K562 (cell line): ENCODE results near the gene GNG7. TPM values are rescaled to one million over a fixed set of nuclear protein-coding genes. Genes with fewer than 3 reads are reported as not detected.
A peak's percentile ranks its signal among the peaks of the same experiment; 100 is the strongest.

ENCODE experiments used
- ADNP ChIP-seq: fragments of 200-800 bp; sonication (Bioruptor generic); IDR thresholded peaks from 2 replicates; pipeline ENCODE4 v1.6.1; 2016; ENCODE audit warnings: missing genetic modification characterization, missing compliant biosample characterization
- BACH1 ChIP-seq: fragments of 200-800 bp; sonication (Bioruptor generic); IDR thresholded peaks from 2 replicates; pipeline ENCODE4 v1.6.1; 2016; ENCODE audit warnings: missing genetic modification characterization, missing compliant biosample characterization
- BCOR ChIP-seq: fragments of 450-650 bp; IDR thresholded peaks from 2 replicates; pipeline ENCODE4 v1.6.1; 2016
- BHLHE40 ChIP-seq: IDR thresholded peaks from 2 replicates; pipeline ENCODE4 v1.6.1; 2011; ENCODE audit warnings: low read length, improper control_type of control experiment
- CBFA2T2 ChIP-seq: fragments of 450-650 bp; conservative IDR thresholded peaks from 2 replicates; pipeline ENCODE4 v1.6.1; 2017; ENCODE audit warnings: mild to moderate bottlenecking
- CHAMP1 ChIP-seq: fragments of 450-650 bp; IDR thresholded peaks from 2 replicates; pipeline ENCODE4 v1.6.1; 2016; ENCODE audit warnings: mild to moderate bottlenecking
- DPF2 ChIP-seq: fragments of 450-650 bp; IDR thresholded peaks from 2 replicates; pipeline ENCODE4 v1.6.1; 2016
- E2F1 ChIP-seq: sonication (generic); formaldehyde crosslinking; IDR thresholded peaks from 2 replicates; pipeline ENCODE4 v1.8.1; 2023; ENCODE audit warnings: mild to moderate bottlenecking, missing genetic modification reagents, moderate library complexity
- FOXJ2 ChIP-seq: fragments of 200-800 bp; sonication (Bioruptor generic); IDR thresholded peaks from 2 replicates; pipeline ENCODE4 v1.6.1; 2016; ENCODE audit warnings: missing genetic modification characterization, missing compliant biosample characterization
- MEF2A ChIP-seq: IDR thresholded peaks from 2 replicates; pipeline ENCODE4 v1.6.1; 2011; ENCODE audit warnings: low read depth, mild to moderate bottlenecking, low read length, moderate library complexity; ENCODE audit not compliant: control insufficient read depth
- NRF1 ChIP-seq, 2 experiments: fragments of 450-650 bp; IDR thresholded peaks in 1 of 2; conservative IDR thresholded peaks in 1 of 2; 2 replicates each; pipeline ENCODE4 v1.6.1; 2014; ENCODE audit warnings: mild to moderate bottlenecking in 2 of 2
- PCBP2 ChIP-seq: fragments of 200-400 bp; formaldehyde crosslinking; IDR thresholded peaks from 2 replicates; pipeline ENCODE4 v1.6.1; 2018; ENCODE audit warnings: low read length, low read depth, mild to moderate bottlenecking, moderate library complexity; ENCODE audit not compliant: poor library complexity, severe bottlenecking
- RHOXF2B ChIP-seq: fragments of 250-450 bp; sonication (Bioruptor Pico); conservative IDR thresholded peaks from 2 replicates; pipeline ENCODE4 v1.5.1; 2021
- SNIP1 ChIP-seq: fragments of 450-650 bp; IDR thresholded peaks from 2 replicates; pipeline ENCODE4 v1.7.1; 2017; ENCODE audit warnings: low read depth, mild to moderate bottlenecking
- SOX6 ChIP-seq: fragments of 450-650 bp; IDR thresholded peaks from 2 replicates; pipeline ENCODE4 v1.6.1; 2014; ENCODE audit warnings: mild to moderate bottlenecking
- SUPT5H ChIP-seq: fragments of 450-650 bp; IDR thresholded peaks from 2 replicates; pipeline ENCODE4 v1.6.1; 2016
- TOE1 ChIP-seq, 2 experiments: fragments of 450-650 bp in 1 of 2; sonication (generic) in 1 of 2; formaldehyde crosslinking in 1 of 2; IDR thresholded peaks; 2 replicates each; pipeline versions ENCODE4 v1.7.1 to v1.8.0; 2016 to 2022; ENCODE audit warnings: borderline replicate concordance in 2 of 2, mild to moderate bottlenecking in 2 of 2, antibody characterized with exemption in 1 of 2, inconsistent platforms in 1 of 2, low read depth in 1 of 2, missing genetic modification reagents in 1 of 2, moderate library complexity in 1 of 2
- ZBTB17 ChIP-seq: fragments of 450-650 bp; formaldehyde crosslinking; IDR thresholded peaks from 2 replicates; pipeline ENCODE4 v1.4.0; 2020; ENCODE audit warnings: mild to moderate bottlenecking
- ZNF324 ChIP-seq: fragments of 250-450 bp; sonication (Bioruptor Pico); IDR thresholded peaks from 2 replicates; pipeline ENCODE4 v1.4.0; 2020; ENCODE audit warnings: mild to moderate bottlenecking
- ZNF764 ChIP-seq: fragments of 250-450 bp; sonication (Bioruptor Pico); IDR thresholded peaks from 2 replicates; pipeline ENCODE4 v1.4.0; 2020; ENCODE audit warnings: low read depth, mild to moderate bottlenecking, moderate library complexity
- polyA plus RNA-seq, 8 experiments: library from polyadenylated mRNA; depleted of rRNA in 4 of 8; stranded (reverse) in 5 of 8; unstranded in 3 of 8; fragments of >200 nt; fragmentation: Nextera tagmentation in 2 of 8; fragmentation: Illumina TruSeq in 1 of 8; extraction: Ambion mirVana in 2 of 8; extraction: Trizol in 1 of 8; gene quantifications; 2 replicates each; pipeline versions ENCODE4 v1.2.1 to v1.2.3, GENCODE V29; 2011 to 2014; ENCODE audit warnings: inconsistent platforms in 1 of 8, missing spikeins in 1 of 8
- total RNA-seq, 7 experiments: library from RNA; depleted of rRNA in 6 of 7; stranded (reverse); fragments of >200 nt in 6 of 7; fragmentation: Illumina TruSeq in 2 of 7; extraction: Trizol in 2 of 7; gene quantifications; 2 replicates each; pipeline versions ENCODE4 v1.2.1 to v1.2.3, GENCODE V29; 2011 to 2021; ENCODE audit warnings: low replicate concordance in 1 of 7
- TF ChIP-seq, protein P1 (sequence below): fragments of 250-450 bp; sonication (Bioruptor Pico); IDR thresholded peaks from 2 replicates; pipeline ENCODE4 v1.8.0; 2021; ENCODE audit warnings: moderate library complexity, mild to moderate bottlenecking, inconsistent platforms
- TF ChIP-seq, protein P2 (sequence below): sonication (generic); formaldehyde crosslinking; IDR thresholded peaks from 2 replicates; pipeline ENCODE4 v1.8.1; 2022; ENCODE audit warnings: missing genetic modification reagents

GNG7 gene
- total and polyA plus RNA-seq, 9 of the 15 experiments (the other 6 are each of a cell fraction or from before 2014, with no cell fraction given): 0.01 to 0.20 (median 0.06) TPM; not detected in 1

DNA sequence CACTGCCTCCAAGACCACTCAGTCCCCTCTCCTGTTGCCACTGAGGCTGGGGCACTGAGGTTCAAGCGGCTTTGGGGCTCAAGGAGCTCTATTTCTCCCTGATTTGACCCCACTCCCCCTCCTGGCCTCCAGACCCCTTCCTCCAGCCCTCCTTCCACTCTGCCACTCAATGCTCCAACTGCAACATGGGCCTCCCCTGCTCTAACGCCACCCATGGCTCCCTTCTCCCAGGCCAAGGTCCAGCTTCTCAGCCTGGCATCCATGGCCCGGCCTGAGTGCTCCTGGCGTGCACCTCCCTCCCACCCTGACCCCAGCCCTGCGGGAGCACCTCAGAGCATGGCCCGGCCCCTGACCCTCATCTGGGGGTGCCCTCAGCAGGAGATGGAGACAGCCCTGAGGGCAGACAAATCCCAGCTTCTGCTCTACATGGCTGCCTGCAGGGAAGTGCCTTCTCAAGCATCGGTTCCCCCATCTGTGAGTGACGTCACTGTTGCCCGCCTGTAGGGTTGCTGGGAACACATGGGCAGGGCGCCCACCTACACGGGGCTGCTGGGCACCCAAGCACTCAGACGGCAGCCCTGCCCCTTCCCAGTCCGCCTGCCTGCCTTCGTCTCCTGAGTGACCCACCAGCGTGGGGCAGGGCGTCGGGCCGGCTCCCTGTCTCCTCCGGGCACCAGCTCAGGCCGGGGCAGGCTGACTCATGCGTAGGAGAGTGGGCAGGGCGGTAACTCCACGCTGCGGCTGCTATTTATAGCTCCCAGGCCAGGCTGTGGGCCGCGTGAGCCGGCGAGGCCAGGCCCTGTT lies 20.2 kb upstream of the GNG7 start (continued):
- peak; percentile 98 for TF ChIP-seq MEF2A
- TF ChIP-seq ZNF324 (CRISPR knock-in tag): no peak
- TF ChIP-seq SNIP1: no peak
- TF ChIP-seq, protein P1, sequence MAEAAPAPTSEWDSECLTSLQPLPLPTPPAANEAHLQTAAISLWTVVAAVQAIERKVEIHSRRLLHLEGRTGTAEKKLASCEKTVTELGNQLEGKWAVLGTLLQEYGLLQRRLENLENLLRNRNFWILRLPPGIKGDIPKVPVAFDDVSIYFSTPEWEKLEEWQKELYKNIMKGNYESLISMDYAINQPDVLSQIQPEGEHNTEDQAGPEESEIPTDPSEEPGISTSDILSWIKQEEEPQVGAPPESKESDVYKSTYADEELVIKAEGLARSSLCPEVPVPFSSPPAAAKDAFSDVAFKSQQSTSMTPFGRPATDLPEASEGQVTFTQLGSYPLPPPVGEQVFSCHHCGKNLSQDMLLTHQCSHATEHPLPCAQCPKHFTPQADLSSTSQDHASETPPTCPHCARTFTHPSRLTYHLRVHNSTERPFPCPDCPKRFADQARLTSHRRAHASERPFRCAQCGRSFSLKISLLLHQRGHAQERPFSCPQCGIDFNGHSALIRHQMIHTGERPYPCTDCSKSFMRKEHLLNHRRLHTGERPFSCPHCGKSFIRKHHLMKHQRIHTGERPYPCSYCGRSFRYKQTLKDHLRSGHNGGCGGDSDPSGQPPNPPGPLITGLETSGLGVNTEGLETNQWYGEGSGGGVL: no peak
- TF ChIP-seq ZNF764 (CRISPR knock-in tag): no peak
- no peak for TF ChIP-seq TOE1 (IDR thresholded peaks at IDR 0.05; ENCODE audit: borderline replicate concordance)
- no peak for TF ChIP-seq TOE1 (CRISPR knock-in tag; IDR thresholded peaks at IDR 0.05; ENCODE audit: borderline replicate concordance, low read depth)
- TF ChIP-seq BHLHE40: peak; percentile 74
- TF ChIP-seq RHOXF2B (CRISPR knock-in tag): no peak
- peak; percentile 76 to 80 for TF ChIP-seq NRF1 (conservative IDR thresholded peaks at IDR 0.05 in 1 of 2, IDR thresholded peaks at IDR 0.05 in 1 of 2)
- TF ChIP-seq BCOR: peak; percentile 60
- no peak for TF ChIP-seq E2F1 (CRISPR knock-in tag)
- TF ChIP-seq BACH1: no peak
- TF ChIP-seq SOX6: no peak
- 0 out of 2 replicates have a peak, but pooled peaks have one; percentile 23 for TF ChIP-seq ADNP
- no peak for TF ChIP-seq PCBP2
- no peak for TF ChIP-seq CHAMP1
- TF ChIP-seq FOXJ2 (tag): no peak
- TF ChIP-seq, protein P2, sequence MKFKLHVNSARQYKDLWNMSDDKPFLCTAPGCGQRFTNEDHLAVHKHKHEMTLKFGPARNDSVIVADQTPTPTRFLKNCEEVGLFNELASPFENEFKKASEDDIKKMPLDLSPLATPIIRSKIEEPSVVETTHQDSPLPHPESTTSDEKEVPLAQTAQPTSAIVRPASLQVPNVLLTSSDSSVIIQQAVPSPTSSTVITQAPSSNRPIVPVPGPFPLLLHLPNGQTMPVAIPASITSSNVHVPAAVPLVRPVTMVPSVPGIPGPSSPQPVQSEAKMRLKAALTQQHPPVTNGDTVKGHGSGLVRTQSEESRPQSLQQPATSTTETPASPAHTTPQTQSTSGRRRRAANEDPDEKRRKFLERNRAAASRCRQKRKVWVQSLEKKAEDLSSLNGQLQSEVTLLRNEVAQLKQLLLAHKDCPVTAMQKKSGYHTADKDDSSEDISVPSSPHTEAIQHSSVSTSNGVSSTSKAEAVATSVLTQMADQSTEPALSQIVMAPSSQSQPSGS (CRISPR knock-in tag): peak; percentile 77; the same call in 1 of the 2 replicates
- TF ChIP-seq SUPT5H: no peak
- peak; percentile 63 for TF ChIP-seq ZBTB17
- TF ChIP-seq CBFA2T2: no peak
- TF ChIP-seq DPF2: peak; percentile 63; the same call in 1 of the 2 replicates
